ENCODE data around the gene MYO1D. TPM values are rescaled to one million over a fixed set of nuclear protein-coding genes. Genes with fewer than 3 reads are reported as not detected.

The MYO1D gene
- total RNA-seq, 2 donors from 2014 or later: 42.9 to 43.7 TPM

DNA sequence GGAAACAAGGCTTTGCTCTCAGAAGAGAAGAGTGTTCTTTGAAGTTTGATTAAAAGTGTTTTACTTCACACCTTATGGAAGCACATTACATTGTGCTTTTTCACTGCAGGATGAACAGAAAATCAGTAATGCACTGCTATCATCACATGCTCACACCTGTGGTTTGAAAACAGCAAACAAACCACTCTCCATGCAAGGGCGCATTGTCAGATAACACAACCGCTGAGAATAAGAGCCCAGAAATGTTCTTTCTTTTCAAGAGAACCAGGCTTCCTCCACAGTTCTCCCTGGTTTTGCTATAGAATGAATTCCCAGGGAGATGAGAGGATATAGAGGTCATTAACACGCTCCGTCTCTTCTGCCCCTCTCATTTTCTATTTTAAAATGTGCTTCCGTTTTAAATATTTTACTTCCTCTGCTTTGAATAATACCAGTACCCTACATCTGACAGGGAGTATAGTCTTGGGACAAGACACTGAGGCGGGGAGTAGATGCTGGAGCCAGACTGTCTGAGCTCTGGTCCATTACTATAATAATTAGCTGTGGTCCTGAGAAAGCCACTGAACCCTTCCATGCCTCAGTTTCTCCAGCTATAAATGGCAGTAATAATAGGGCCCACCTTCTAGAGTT lies 318.5 kb downstream of the MYO1D start:
- peaks cover 4% of the 10 kb centered on the region for H3K36me3 Mint-ChIP-seq (ENCODE audit: low read depth)
- WGBS, 2 experiments (ENCODE audit: insufficient coverage in 1 of 2, insufficient read length in 1 of 2): 91 to 100% methylated on average over 1 to 6 of the region's 6 CpGs

GRCh38 chr17:32555611-32556310 lies 321.2 kb downstream of the MYO1D start:
- no peak for DNase-seq
- peaks cover 2% of the 10 kb centered on the region for H3K36me3 Mint-ChIP-seq (ENCODE audit: low read depth)
- H3K4me1 Mint-ChIP-seq: peaks cover 6% of the 10 kb centered on the region
- H3K36me3 ChIP-seq (ENCODE audit: control insufficient read depth, insufficient read depth, low read length): no peaks in the 10 kb centered on the region
- 90 to 95% methylated on average over 5 to 12 of the region's 12 CpGs for WGBS, 2 experiments (ENCODE audit: insufficient coverage in 1 of 2, insufficient read length in 1 of 2)
- no peak for TF ChIP-seq CTCF (conservative IDR thresholded peaks at IDR 0.05)
- no peak overlapping the region for H3K27ac Mint-ChIP-seq
- H3K9me3 Mint-ChIP-seq: no peaks in the 10 kb centered on the region
- H3K9me3 ChIP-seq (ENCODE audit: control insufficient read depth, low read length): no peaks in the 10 kb centered on the region
- no peaks in the 10 kb centered on the region for H3K27me3 ChIP-seq (ENCODE audit: control insufficient read depth, insufficient read depth, low read length, poor library complexity, severe bottlenecking)
- no peak overlapping the region for H3K27ac ChIP-seq (ENCODE audit: low read depth, low read length)
- no peaks in the 10 kb centered on the region for H3K27me3 Mint-ChIP-seq (ENCODE audit: insufficient read depth)
- H3K4me3 Mint-ChIP-seq: no peak overlapping the region
- no peak overlapping the region for H3K4me3 ChIP-seq (ENCODE audit: low read length)
- no peak overlapping the region for H3K9ac ChIP-seq (ENCODE audit: extremely low read depth, low read length, poor library complexity, severe bottlenecking)
- no peaks in the 10 kb centered on the region for H3K4me1 ChIP-seq (ENCODE audit: control insufficient read depth, insufficient read depth, low read length)

More for the DNA sequence above, 318.5 kb downstream of the MYO1D start:
- H3K4me1 ChIP-seq (ENCODE audit: control insufficient read depth, insufficient read depth, low read length): no peaks in the 10 kb centered on the region
- no peak overlapping the region for H3K4me3 ChIP-seq (ENCODE audit: low read length)
- H3K36me3 ChIP-seq (ENCODE audit: control insufficient read depth, insufficient read depth, low read length): no peaks in the 10 kb centered on the region
- TF ChIP-seq CTCF (conservative IDR thresholded peaks at IDR 0.05): no peak
- no peak overlapping the region for H3K27ac ChIP-seq (ENCODE audit: low read depth, low read length)
- H3K9me3 Mint-ChIP-seq: no peaks in the 10 kb centered on the region
- peak; percentile 20 for DNase-seq
- no peak overlapping the region for H3K4me3 Mint-ChIP-seq
- H3K27ac Mint-ChIP-seq: no peak overlapping the region
- no peak overlapping the region for H3K9ac ChIP-seq (ENCODE audit: extremely low read depth, low read length, poor library complexity, severe bottlenecking)
- H3K27me3 Mint-ChIP-seq (ENCODE audit: insufficient read depth): no peaks in the 10 kb centered on the region
- H3K4me1 Mint-ChIP-seq: peaks cover 6% of the 10 kb centered on the region
- H3K27me3 ChIP-seq (ENCODE audit: control insufficient read depth, insufficient read depth, low read length, poor library complexity, severe bottlenecking): no peaks in the 10 kb centered on the region
- no peaks in the 10 kb centered on the region for H3K9me3 ChIP-seq (ENCODE audit: control insufficient read depth, low read length)

DNA sequence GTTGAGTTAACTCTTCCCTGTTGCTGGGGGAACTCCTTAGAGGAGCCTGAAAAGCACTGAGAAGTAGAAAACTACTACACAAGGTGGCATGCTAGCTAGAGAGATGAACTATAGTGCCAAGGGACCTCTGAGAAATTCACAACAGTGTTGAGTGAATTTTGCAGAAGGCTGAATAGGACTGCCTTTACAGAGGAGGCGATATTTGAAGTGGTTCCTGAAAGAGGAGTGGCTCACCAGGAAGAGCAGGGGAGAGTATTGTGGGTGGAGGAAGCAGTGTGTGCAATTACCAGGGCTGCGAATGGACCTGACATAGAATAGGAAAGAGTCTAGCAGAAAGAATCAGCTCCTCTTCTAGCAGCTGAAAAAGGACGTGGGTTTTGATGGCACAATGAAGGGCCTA lies 323.8 kb downstream of the MYO1D start:
- Mint-ChIP-seq H3K36me3 (ENCODE audit: low read depth) (peaks cover 4% of the 10 kb centered on the region), H3K9me3 (no peaks in the 10 kb centered on the region), H3K4me1 (peaks cover 4% of the 10 kb centered on the region), H3K4me3 (no peak overlapping the region), H3K27me3 (ENCODE audit: insufficient read depth) (no peaks in the 10 kb centered on the region), H3K27ac (no peak overlapping the region)
- Histone ChIP-seq H3K4me1 (ENCODE audit: control insufficient read depth, insufficient read depth, low read length) (no peaks in the 10 kb centered on the region), H3K9ac (ENCODE audit: extremely low read depth, low read length, poor library complexity, severe bottlenecking) (no peak overlapping the region), H3K27ac (ENCODE audit: low read depth, low read length) (no peak overlapping the region), H3K4me3 (ENCODE audit: low read length) (no peak overlapping the region), H3K9me3 (ENCODE audit: control insufficient read depth, low read length) (no peaks in the 10 kb centered on the region), H3K27me3 (ENCODE audit: control insufficient read depth, insufficient read depth, low read length, poor library complexity, severe bottlenecking) (no peaks in the 10 kb centered on the region), H3K36me3 (ENCODE audit: control insufficient read depth, insufficient read depth, low read length) (no peaks in the 10 kb centered on the region)
- no peak for TF ChIP-seq CTCF (conservative IDR thresholded peaks at IDR 0.05)
- no peak for DNase-seq
- 92 to 96% methylated on average over 3 of the region's 3 CpGs for WGBS, 2 experiments (ENCODE audit: insufficient coverage in 1 of 2, insufficient read length in 1 of 2)
